IPS-20b (cell line): ENCODE results near the gene HS3ST5.
"Not testable (repeated sequence)": the region's sequence is repeated elsewhere in the genome, so short reads cannot be mapped to it uniquely, and the experiment has no call there.

Experiments
- H3K27ac ChIP-seq: one replicate; pipeline ENCODE4 v1.5.1; 2013; ENCODE audit warnings: low read length
- H3K27me3 ChIP-seq: 2 replicates; pipeline ENCODE4 v1.6.1; 2013; ENCODE audit warnings: mild to moderate bottlenecking, low read length, inconsistent platforms; ENCODE audit not compliant: insufficient read depth
- H3K36me3 ChIP-seq: 2 replicates; pipeline ENCODE4 v1.6.1; 2013; ENCODE audit warnings: low read depth, mild to moderate bottlenecking, inconsistent platforms, low read length, moderate library complexity; ENCODE audit not compliant: insufficient read depth
- H3K4me1 ChIP-seq: 2 replicates; pipeline ENCODE4 v1.6.1; 2013; ENCODE audit warnings: mild to moderate bottlenecking, control low read depth, inconsistent platforms, low read length, moderate library complexity; ENCODE audit not compliant: insufficient read depth
- H3K4me3 ChIP-seq: 2 replicates; pipeline ENCODE4 v1.5.1; 2013; ENCODE audit warnings: mild to moderate bottlenecking, low read length, inconsistent platforms
- H3K9ac ChIP-seq: 2 replicates; pipeline ENCODE4 v1.6.1; 2013; ENCODE audit warnings: low read depth, mild to moderate bottlenecking, inconsistent platforms, low read length, moderate library complexity
- H3K9me3 ChIP-seq: 2 replicates; pipeline ENCODE4 v1.6.1; 2013; ENCODE audit warnings: mild to moderate bottlenecking, low read depth, low read length, inconsistent platforms; ENCODE audit not compliant: insufficient read depth

Gene HS3ST5

DNA sequence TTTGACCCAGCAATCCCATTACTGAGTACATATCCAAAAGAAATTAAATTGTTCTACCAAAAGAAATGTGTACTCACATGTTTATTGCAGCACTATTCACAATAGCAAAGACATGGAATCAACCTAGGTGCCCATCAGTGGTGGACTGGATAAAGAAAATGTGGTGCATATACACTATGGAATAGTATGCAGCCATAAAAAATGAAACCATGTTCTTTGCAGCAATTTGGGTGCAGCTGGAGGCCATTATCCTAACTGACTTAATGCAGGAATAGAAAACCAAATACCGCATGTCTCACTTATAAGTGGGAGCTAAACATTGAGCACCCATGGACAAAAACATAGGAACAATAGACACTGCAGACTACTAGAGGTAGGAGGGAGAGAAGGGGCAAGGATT lies 262.4 kb downstream of the HS3ST5 start:
- not testable (repeated sequence) for H3K9me3 ChIP-seq, H3K9ac ChIP-seq, H3K4me1 ChIP-seq, H3K4me3 ChIP-seq, H3K27ac ChIP-seq, H3K27me3 ChIP-seq, H3K36me3 ChIP-seq

DNA sequence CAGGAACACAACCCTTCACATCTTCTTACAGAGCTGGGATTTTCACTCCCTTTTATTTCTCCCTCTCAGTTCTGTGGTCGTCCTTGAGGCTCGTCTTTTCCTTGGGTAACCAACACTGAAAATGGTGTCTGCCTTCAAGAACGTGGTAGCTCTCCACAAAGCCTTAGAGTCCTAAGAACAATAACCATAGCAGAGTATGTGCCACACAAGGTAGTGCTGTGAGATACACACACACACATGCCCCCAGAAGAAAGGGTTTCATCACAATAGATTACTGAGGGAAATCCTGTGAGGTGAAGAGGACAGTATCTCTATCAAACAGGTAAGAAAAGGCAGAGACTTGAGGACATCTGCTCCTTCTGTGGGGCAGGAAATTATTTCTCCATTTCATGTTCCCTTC lies 267.0 kb downstream of the HS3ST5 start:
- no peak overlapping the region for H3K4me3 ChIP-seq
- no peaks in the 10 kb centered on the region for H3K27me3 ChIP-seq
- H3K4me1 ChIP-seq: no peaks in the 10 kb centered on the region; the same call in 1 of the 2 replicates
- H3K36me3 ChIP-seq: no peaks in the 10 kb centered on the region
- no peaks in the 10 kb centered on the region for H3K9me3 ChIP-seq
- H3K9ac ChIP-seq: no peak overlapping the region
- no peak overlapping the region for H3K27ac ChIP-seq

DNA sequence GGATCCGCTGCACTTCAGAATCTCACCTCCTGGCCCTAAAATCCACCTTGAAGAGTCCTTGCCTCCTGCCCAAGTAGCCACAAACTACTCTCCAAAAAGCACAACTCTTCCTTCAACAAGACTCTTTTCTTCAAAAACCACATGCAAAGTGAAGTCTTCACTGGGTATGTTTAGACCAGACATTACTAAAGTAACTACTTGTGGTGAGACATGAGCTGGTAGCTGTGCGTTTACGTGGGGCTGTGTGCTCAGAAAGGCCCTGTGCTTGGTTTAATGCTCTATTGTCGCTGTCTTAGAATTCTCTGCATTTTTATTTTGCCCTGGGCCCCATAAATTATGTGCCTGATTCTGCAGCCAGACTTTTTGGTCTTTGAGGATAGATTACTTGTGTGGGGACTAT lies 267.5 kb downstream of the HS3ST5 start:
- no peak overlapping the region for H3K27ac ChIP-seq
- no peaks in the 10 kb centered on the region; the same call in 1 of the 2 replicates for H3K4me1 ChIP-seq
- no peaks in the 10 kb centered on the region for H3K36me3 ChIP-seq
- no peaks in the 10 kb centered on the region for H3K27me3 ChIP-seq
- no peaks in the 10 kb centered on the region for H3K9me3 ChIP-seq
- H3K9ac ChIP-seq: no peak overlapping the region
- H3K4me3 ChIP-seq: no peak overlapping the region

DNA sequence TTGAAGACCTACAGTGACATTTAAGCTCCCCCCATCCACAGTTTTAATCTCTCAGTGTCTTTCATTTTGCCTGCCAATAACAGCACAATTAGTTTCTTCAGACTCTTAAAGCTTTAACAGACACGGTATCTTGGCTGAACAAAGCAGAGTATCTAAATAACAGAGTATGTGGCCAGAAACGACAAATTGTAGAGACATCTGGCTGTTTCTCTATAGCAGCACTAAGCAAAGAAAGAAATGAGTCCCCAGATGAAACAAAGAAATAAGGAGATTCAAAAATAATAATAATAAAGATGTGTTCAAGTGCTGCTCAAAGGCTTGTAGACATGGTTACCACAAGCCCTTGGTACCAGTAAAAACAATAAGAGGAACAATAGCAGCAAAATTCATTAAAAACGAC lies 274.1 kb downstream of the HS3ST5 start:
- H3K9me3 ChIP-seq: no peaks in the 10 kb centered on the region
- no peak overlapping the region for H3K4me3 ChIP-seq
- H3K9ac ChIP-seq: no peak overlapping the region
- no peaks in the 10 kb centered on the region for H3K36me3 ChIP-seq
- no peaks in the 10 kb centered on the region for H3K4me1 ChIP-seq
- H3K27me3 ChIP-seq: no peaks in the 10 kb centered on the region
- no peak overlapping the region for H3K27ac ChIP-seq

DNA sequence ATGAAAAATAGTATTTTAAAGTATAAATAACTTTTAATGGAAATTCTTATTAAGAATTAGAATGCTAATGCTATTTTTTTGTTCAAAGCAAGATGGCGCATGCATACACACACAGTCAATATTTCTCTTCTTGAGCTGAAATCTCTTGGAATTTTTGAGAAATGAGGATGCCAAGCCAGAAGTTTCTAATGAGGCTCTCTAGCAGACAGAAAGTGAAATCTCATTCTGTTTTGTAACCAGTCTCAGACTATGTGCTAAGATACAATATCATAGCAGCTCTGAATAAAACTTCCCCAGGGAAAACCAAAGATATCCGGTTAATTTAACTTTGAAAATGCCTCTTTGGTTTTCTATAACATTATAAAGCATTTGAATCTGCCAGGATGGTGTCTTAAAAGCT lies 274.7 kb downstream of the HS3ST5 start:
- no peaks in the 10 kb centered on the region for H3K36me3 ChIP-seq
- no peaks in the 10 kb centered on the region for H3K27me3 ChIP-seq
- H3K4me1 ChIP-seq: no peaks in the 10 kb centered on the region
- H3K27ac ChIP-seq: no peak overlapping the region
- H3K9ac ChIP-seq: no peak overlapping the region
- no peaks in the 10 kb centered on the region for H3K9me3 ChIP-seq
- no peak overlapping the region for H3K4me3 ChIP-seq

DNA sequence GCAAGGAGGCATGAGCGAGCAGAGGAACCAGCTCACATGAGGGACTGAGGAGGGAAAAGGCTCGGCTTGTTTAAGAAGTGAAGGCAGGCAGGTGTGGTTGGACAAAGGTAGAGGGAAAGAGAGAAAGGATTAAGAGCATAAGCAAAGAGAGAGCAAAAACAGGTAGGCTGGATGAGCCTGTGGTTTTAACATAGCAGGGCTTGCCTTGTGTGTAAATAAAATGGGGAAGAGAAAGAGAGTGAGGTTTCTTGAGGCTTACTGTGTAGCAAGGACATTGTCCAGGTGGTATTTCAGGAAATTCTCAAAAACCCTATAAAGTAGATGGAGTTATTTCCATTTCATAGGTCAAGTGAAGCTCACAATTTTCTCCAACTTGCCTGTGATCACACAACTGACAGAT lies 278.0 kb downstream of the HS3ST5 start:
- H3K4me3 ChIP-seq: no peak overlapping the region
- H3K9ac ChIP-seq: no peak overlapping the region
- no peaks in the 10 kb centered on the region for H3K36me3 ChIP-seq
- no peaks in the 10 kb centered on the region for H3K9me3 ChIP-seq
- H3K4me1 ChIP-seq: no peaks in the 10 kb centered on the region
- no peaks in the 10 kb centered on the region for H3K27me3 ChIP-seq
- no peak overlapping the region for H3K27ac ChIP-seq

DNA sequence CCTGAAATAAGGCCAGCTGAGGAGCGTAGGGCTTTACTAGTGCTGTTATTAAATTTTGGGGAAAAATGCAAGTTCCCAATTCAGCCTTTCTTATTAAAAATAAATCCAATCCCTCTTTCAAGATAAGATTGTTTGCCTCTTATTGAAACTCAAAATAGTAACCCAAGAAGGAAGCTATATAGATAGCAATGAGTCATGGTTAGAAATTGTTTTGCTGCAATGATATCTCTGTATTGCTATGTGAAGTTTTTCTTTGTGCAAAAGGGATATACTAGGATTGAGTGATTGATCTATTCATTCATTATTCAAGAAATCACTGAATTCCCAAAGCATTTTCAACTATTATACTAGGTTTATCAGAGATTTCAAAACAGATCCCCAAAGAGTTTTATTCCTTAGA lies 278.9 kb downstream of the HS3ST5 start:
- Histone ChIP-seq H3K27me3 (no peaks in the 10 kb centered on the region), H3K27ac (no peak overlapping the region), H3K36me3 (no peaks in the 10 kb centered on the region), H3K9me3 (no peaks in the 10 kb centered on the region), H3K4me3 (no peak overlapping the region), H3K4me1 (no peaks in the 10 kb centered on the region), H3K9ac (no peak overlapping the region)

DNA sequence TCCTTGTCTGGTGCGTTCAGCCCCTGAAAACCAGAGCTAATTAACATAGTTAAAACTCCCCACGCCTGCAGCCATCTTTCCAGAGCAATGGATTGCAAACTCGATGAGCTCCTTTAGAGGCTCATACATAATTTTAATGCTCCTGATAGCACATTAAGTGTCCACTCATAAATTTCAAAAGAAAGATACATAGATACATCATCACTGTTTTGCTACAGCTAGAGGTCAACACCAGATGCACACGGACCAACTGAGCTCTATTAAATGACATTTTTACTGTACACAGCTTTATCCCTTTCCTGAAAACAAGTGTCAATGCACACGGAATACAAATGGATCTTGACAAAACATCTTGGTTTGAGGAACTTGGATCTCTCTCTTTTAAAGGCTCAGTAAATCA lies 280.6 kb downstream of the HS3ST5 start:
- no peak overlapping the region for H3K4me3 ChIP-seq
- H3K4me1 ChIP-seq: no peaks in the 10 kb centered on the region
- no peak overlapping the region for H3K9ac ChIP-seq
- H3K36me3 ChIP-seq: no peaks in the 10 kb centered on the region
- no peak overlapping the region for H3K27ac ChIP-seq
- no peaks in the 10 kb centered on the region for H3K9me3 ChIP-seq
- no peaks in the 10 kb centered on the region for H3K27me3 ChIP-seq

DNA sequence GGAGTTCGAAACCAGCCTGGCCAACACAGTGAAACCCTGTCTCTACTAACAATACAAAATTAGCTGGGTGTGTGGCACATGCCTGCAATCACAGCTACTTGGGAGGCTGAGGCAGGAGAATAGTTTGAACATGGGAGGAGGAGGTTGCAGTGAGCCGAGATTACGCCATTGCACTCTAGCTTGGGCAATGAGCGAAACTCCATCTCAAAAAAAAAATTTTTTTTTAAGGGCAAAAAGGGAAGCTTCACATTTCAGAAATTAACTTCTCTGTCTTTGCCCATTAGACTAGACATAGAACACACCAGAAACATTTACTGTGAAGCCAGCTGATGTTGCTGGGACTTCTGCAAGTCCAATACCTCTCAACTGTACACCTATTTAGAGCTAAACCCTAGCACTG lies 281.1 kb downstream of the HS3ST5 start:
- Histone ChIP-seq H3K9ac (no peak overlapping the region), H3K4me3 (no peak overlapping the region), H3K36me3 (no peaks in the 10 kb centered on the region), H3K27ac (no peak overlapping the region), H3K9me3 (no peaks in the 10 kb centered on the region), H3K27me3 (no peaks in the 10 kb centered on the region), H3K4me1 (no peaks in the 10 kb centered on the region)

DNA sequence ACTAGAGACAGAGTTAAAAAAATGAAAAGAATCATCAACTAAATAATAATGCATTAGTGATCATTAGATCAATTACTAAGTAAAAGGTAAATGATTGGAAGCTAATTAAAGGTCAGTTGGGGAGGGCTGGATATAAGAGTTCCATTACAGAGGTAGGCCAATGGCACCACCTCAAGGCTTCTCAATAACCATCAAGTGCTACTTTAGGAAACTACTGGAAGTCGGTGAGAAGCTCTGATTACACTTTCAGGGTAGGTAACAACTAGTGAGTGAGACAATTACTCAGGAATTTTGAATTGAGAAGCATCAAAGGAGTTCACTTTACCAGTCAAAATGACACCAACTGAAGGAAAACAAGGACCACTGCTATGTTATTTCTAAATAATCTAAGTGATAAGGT lies 281.7 kb downstream of the HS3ST5 start:
- H3K36me3 ChIP-seq: no peaks in the 10 kb centered on the region
- no peaks in the 10 kb centered on the region for H3K27me3 ChIP-seq
- no peaks in the 10 kb centered on the region for H3K4me1 ChIP-seq

DNA sequence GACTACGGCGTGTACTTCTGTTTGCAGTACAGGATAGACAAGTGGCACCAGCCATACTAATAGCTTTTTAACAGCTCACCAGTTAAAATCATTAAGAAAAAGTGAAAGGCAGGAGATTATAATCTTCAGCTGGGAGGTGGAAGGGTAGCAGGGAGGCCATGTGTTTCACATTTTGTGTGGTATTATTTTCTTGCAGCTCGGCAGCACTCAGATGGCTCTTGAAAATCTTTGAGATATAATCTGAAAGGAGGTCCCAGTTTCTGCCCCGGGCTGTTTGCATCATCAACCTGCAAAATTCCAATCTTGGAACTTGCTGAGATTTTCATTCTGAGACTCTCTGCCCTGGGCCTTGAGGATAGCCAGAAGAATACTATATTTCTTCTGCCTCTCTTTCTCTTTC lies 284.4 kb downstream of the HS3ST5 start:
- no peaks in the 10 kb centered on the region for H3K27me3 ChIP-seq
- H3K9me3 ChIP-seq: no peaks in the 10 kb centered on the region
- no peak overlapping the region for H3K4me3 ChIP-seq
- H3K9ac ChIP-seq: no peak overlapping the region
- H3K36me3 ChIP-seq: no peaks in the 10 kb centered on the region
- H3K4me1 ChIP-seq: peaks cover 4% of the 10 kb centered on the region; the same call in 1 of the 2 replicates
- H3K27ac ChIP-seq: no peak overlapping the region

More for the DNA sequence above, 281.7 kb downstream of the HS3ST5 start:
- Histone ChIP-seq H3K9me3 (no peaks in the 10 kb centered on the region), H3K27ac (no peak overlapping the region), H3K4me3 (no peak overlapping the region), H3K9ac (no peak overlapping the region)

DNA sequence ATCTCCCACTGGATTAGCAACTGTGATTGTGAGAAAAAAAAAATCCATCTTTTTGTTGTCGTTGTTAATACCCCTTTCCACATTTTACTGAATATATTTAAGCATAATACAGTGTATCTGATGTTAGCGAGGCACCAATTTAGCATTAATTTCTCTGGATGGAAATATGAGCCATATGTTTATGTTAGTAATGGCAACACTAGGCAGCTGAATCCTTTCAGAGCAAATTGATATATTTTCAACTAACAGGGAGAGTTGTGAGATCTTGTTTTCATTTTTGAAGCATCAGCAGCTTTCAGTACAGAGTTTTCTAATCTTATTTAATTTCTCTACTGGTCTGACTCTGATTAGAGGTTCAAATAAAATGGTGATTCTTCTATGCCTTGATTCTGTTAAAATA lies 287.1 kb downstream of the HS3ST5 start:
- Histone ChIP-seq H3K9ac (no peak overlapping the region), H3K27ac (no peak overlapping the region), H3K4me3 (no peak overlapping the region), H3K9me3 (no peaks in the 10 kb centered on the region), H3K36me3 (no peaks in the 10 kb centered on the region), H3K27me3 (no peaks in the 10 kb centered on the region), H3K4me1 (peaks cover 4% of the 10 kb centered on the region; the same call in 1 of the 2 replicates)

DNA sequence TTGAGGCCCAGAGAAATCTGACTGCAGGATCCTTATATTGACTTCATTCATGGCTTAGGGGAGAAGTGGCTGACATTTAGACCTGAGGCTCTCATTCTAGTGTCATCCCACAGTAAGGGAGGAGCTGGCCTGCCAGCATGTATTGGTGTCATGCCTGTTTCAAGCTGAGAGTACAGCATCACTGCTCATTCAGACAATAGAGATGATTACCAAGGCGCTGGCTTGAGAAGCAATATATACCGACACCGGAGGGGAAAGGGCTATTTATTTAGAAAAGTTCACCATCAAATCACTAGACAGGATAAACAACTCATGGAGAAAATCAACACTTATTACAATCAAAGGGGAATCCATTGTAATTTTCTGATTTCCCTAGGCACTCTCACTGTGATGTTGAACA lies 287.5 kb downstream of the HS3ST5 start:
- H3K9ac ChIP-seq: no peak overlapping the region

More for the DNA sequence above, 287.5 kb downstream of the HS3ST5 start:
- Histone ChIP-seq H3K27ac (no peak overlapping the region), H3K27me3 (no peaks in the 10 kb centered on the region), H3K4me1 (peaks cover 4% of the 10 kb centered on the region; the same call in 1 of the 2 replicates), H3K4me3 (no peak overlapping the region), H3K36me3 (no peaks in the 10 kb centered on the region), H3K9me3 (no peaks in the 10 kb centered on the region)
